ENCODE measurements around the gene GBP4.

GBP4 gene

GRCh38 chr1:89195476-89195875 is 3.3 kb downstream of the GBP4 start:
- in situ Hi-C loops (cut with HindIII; ENCODE audit: low sequenced_read_pairs): no loop called here
- H3K4me3 ChIP-seq (ENCODE audit: low read depth, low read length): no peak overlapping the region
- DNase-seq (ENCODE audit: low read depth, low spot score): no peak
- TF ChIP-seq CTCF (IDR thresholded peaks at IDR 0.05; ENCODE audit: low read depth, low read length): no peak

- in situ Hi-C loops (cut with HindIII; ENCODE audit: low sequenced_read_pairs): no loop called here
- TF ChIP-seq CTCF (IDR thresholded peaks at IDR 0.05; ENCODE audit: low read depth, low read length): no peak
- DNase-seq (ENCODE audit: low read depth, low spot score): no peak
- no peak overlapping the region for H3K4me3 ChIP-seq (ENCODE audit: low read depth, low read length)
These were observed 7.4 kb downstream of the GBP4 start for GRCh38 chr1:89191314-89191713.

- TF ChIP-seq CTCF (IDR thresholded peaks at IDR 0.05; ENCODE audit: low read depth, low read length): no peak
- DNase-seq (ENCODE audit: low read depth, low spot score): no peak
- in situ Hi-C loops (cut with HindIII; ENCODE audit: low sequenced_read_pairs): no loop called here
- no peak overlapping the region for H3K4me3 ChIP-seq (ENCODE audit: low read depth, low read length)
These were observed 8.7 kb downstream of the GBP4 start for GRCh38 chr1:89190017-89190416.

- TF ChIP-seq CTCF (IDR thresholded peaks at IDR 0.05; ENCODE audit: low read depth, low read length): no peak
- no peak overlapping the region for H3K4me3 ChIP-seq (ENCODE audit: low read depth, low read length)
- no peak for DNase-seq (ENCODE audit: low read depth, low spot score)
- in situ Hi-C loops (cut with HindIII; ENCODE audit: low sequenced_read_pairs): no loop called here
These were observed 19.4 kb downstream of the GBP4 start for GRCh38 chr1:89179343-89179742.

- in situ Hi-C loops (cut with HindIII; ENCODE audit: low sequenced_read_pairs): no loop called here
- no peak for TF ChIP-seq CTCF (IDR thresholded peaks at IDR 0.05; ENCODE audit: low read depth, low read length)
- H3K4me3 ChIP-seq (ENCODE audit: low read depth, low read length): no peak overlapping the region
- DNase-seq (ENCODE audit: low read depth, low spot score): no peak
These were observed 21.8 kb downstream of the GBP4 start for GRCh38 chr1:89176971-89177370.

GRCh38 chr1:89175601-89176256 is 23.0 kb downstream of the GBP4 start, which contains the start of gene GBP7:
TSS of gene GBP7 (minus strand) at chr1:89176003. CDS start at chr1:89171935, 4,068 bp downstream.
- no peak within 1 kb of the TSS for H3K4me3 ChIP-seq (ENCODE audit: low read depth, low read length)
- in situ Hi-C loops (cut with HindIII; ENCODE audit: low sequenced_read_pairs): no loop called here
- DNase-seq (ENCODE audit: low read depth, low spot score): no peak
- no peak for TF ChIP-seq CTCF (IDR thresholded peaks at IDR 0.05; ENCODE audit: low read depth, low read length)

All from astrocyte of the spinal cord (primary cell).